ENCODE data around the gene PAWR.

GRCh38 chr12:79652521-79652920 lies 38.2 kb downstream of the PAWR start:
- no peak for TF ChIP-seq EZH2phosphoT487 (IDR thresholded peaks at IDR 0.05; ENCODE audit: insufficient read depth, low read depth)
- TF ChIP-seq EZH2 (IDR thresholded peaks at IDR 0.05; ENCODE audit: insufficient read depth, poor library complexity, severe bottlenecking) = no peak
